H1 (cell line): ENCODE data around the gene IP6K3. TPM values are rescaled to one million over a fixed set of nuclear protein-coding genes. Genes with fewer than 3 reads are reported as not detected.

Experiments used
- CTCF ChIA-PET: fragments of 300-600 bp; sonication (Branson Sonifier 250); formaldehyde crosslinking; loops from one replicate; lab custom pipeline; 2021; ENCODE audit not compliant: partially characterized antibody; lab: Charles Lee
- POLR2A ChIA-PET: fragments of 300-600 bp; sonication (Branson Sonifier 250); formaldehyde crosslinking; loops from one replicate; lab custom pipeline; 2021; ENCODE audit warnings: inconsistent platforms; ENCODE audit not compliant: partially characterized antibody; lab: Charles Lee
- DNase-seq, 2 experiments: peaks; one replicate each; pipeline versions ENCODE4 v3.0.0 to v3.0.0-alpha.2; 2010 to 2022; ENCODE audit warnings: low spot score in 2 of 2, low read depth in 1 of 2, mixed read lengths in 1 of 2
- FAIRE-seq: peaks from 2 replicates; lab custom pipeline; 2011; peaks lifted over from hg19 to GRCh38; lab: Jason Lieb, UNC
- H2AFZ ChIP-seq: 2 replicates; pipeline ENCODE4 v1.8.1; 2012; ENCODE audit warnings: low read length, inconsistent platforms
- H2AK5ac ChIP-seq: 2 replicates; pipeline ENCODE4 v1.6.1; 2013; ENCODE audit warnings: low read depth, low read length
- H2BK120ac ChIP-seq: replicated peaks from 2 replicates; pipeline ENCODE3; 2013; ENCODE audit warnings: low read depth, low read length, inconsistent platforms
- H2BK12ac ChIP-seq: 2 replicates; pipeline ENCODE4 v1.6.1; 2013; ENCODE audit warnings: low read depth, low read length
- H2BK15ac ChIP-seq: 2 replicates; pipeline ENCODE4 v1.6.1; 2013; ENCODE audit warnings: low read length
- H2BK20ac ChIP-seq: 2 replicates; pipeline ENCODE4 v1.6.1; 2013; ENCODE audit warnings: low read length
- H2BK5ac ChIP-seq: 2 replicates; pipeline ENCODE4 v1.6.1; 2013; ENCODE audit warnings: low read depth, low read length
- H3K14ac ChIP-seq: 2 replicates; pipeline ENCODE4 v1.6.1; 2013; ENCODE audit warnings: inconsistent platforms; ENCODE audit not compliant: insufficient read length
- H3K18ac ChIP-seq: 2 replicates; pipeline ENCODE4 v1.6.1; 2013; ENCODE audit warnings: low read length; ENCODE audit errors: extremely low read depth
- H3K23ac ChIP-seq: 2 replicates; pipeline ENCODE4 v1.6.1; 2013; ENCODE audit warnings: inconsistent platforms; ENCODE audit not compliant: insufficient read length
- H3K23me2 ChIP-seq: 2 replicates; pipeline ENCODE4 v1.6.1; 2013; ENCODE audit warnings: low read depth, low read length
- H3K27ac ChIP-seq: 2 replicates; pipeline ENCODE4 v1.6.1; 2011; ENCODE audit warnings: low read depth, low read length, inconsistent platforms
- H3K27me3 ChIP-seq, 4 experiments: replicated peaks in 1 of 4; 1 replicate in 1 of 4; 2 replicates in 3 of 4; pipeline versions ENCODE4 v1.6.1 to v1.8.1; 2011 to 2013; ENCODE audit warnings: low read length in 3 of 4, mild to moderate bottlenecking in 3 of 4, inconsistent platforms in 2 of 4, mixed read lengths in 2 of 4, moderate library complexity in 1 of 4; ENCODE audit not compliant: control insufficient read depth in 3 of 4, insufficient read depth in 3 of 4; ENCODE audit errors: extremely low read depth in 1 of 4
- H3K36me3 ChIP-seq, 4 experiments: 2 replicates each; pipeline versions ENCODE4 v1.6.1 to v1.8.1; 2011 to 2013; ENCODE audit warnings: mild to moderate bottlenecking in 4 of 4, low read length in 3 of 4, moderate library complexity in 2 of 4, control low read depth in 1 of 4, inconsistent platforms in 1 of 4; ENCODE audit not compliant: insufficient read depth in 4 of 4, control insufficient read depth in 2 of 4
- H3K4ac ChIP-seq: replicated peaks from 2 replicates; pipeline ENCODE3; 2013; ENCODE audit warnings: low read length, low read depth, mixed read lengths, inconsistent platforms; ENCODE audit not compliant: insufficient read length
- H3K4me1 ChIP-seq, 4 experiments: replicated peaks in 1 of 4; 1 replicate in 1 of 4; 2 replicates in 3 of 4; pipeline versions ENCODE4 v1.6.1 to v1.8.1; 2011 to 2013; ENCODE audit warnings: low read length in 3 of 4, inconsistent platforms in 2 of 4, mixed read lengths in 1 of 4; ENCODE audit not compliant: insufficient read depth in 4 of 4, control insufficient read depth in 3 of 4
- H3K4me2 ChIP-seq, 2 experiments: 2 replicates each; pipeline versions ENCODE4 v1.6.1 to v1.8.1; 2011 to 2013; ENCODE audit warnings: low read depth in 2 of 2, low read length in 2 of 2, control low read depth in 1 of 2, inconsistent platforms in 1 of 2, mild to moderate bottlenecking in 1 of 2; ENCODE audit not compliant: insufficient read depth in 1 of 2
- H3K4me3 ChIP-seq, 4 experiments: fragments of 200-600, 300-600 bp in 1 of 4; sonication (generic), shearing (Covaris generic), sonication (Bioruptor Twin) in 1 of 4; 2 replicates each; pipeline versions ENCODE4 v1.5.1 to v1.8.1; 2011 to 2016; ENCODE audit warnings: low read length in 4 of 4, low read depth in 3 of 4, control low read depth in 2 of 4, inconsistent platforms in 2 of 4, mild to moderate bottlenecking in 2 of 4, mixed read lengths in 1 of 4, moderate library complexity in 1 of 4; ENCODE audit not compliant: insufficient read depth in 2 of 4; ENCODE audit errors: extremely low read depth in 1 of 4
- H3K56ac ChIP-seq: replicated peaks from 2 replicates; pipeline ENCODE3; 2013; ENCODE audit warnings: low read depth, mild to moderate bottlenecking, mixed read lengths, low read length, inconsistent platforms; ENCODE audit not compliant: insufficient read length
- H3K79me1 ChIP-seq: 2 replicates; pipeline ENCODE4 v1.6.1; 2013; ENCODE audit warnings: low read depth, low read length, control low read depth
- H3K79me2 ChIP-seq, 2 experiments: 2 replicates each; pipeline versions ENCODE4 v1.6.1 to v1.8.1; 2012 to 2013; ENCODE audit warnings: low read length in 2 of 2, mild to moderate bottlenecking in 2 of 2, inconsistent platforms in 1 of 2; ENCODE audit not compliant: insufficient read depth in 2 of 2, control insufficient read depth in 1 of 2
- H3K9ac ChIP-seq, 4 experiments: replicated peaks in 1 of 4; 1 replicate in 1 of 4; 2 replicates in 3 of 4; pipeline versions ENCODE4 v1.6.1 to v1.8.1; 2011 to 2013; ENCODE audit warnings: low read depth in 3 of 4, low read length in 3 of 4, control low read depth in 2 of 4, mild to moderate bottlenecking in 2 of 4, moderate library complexity in 2 of 4, inconsistent platforms in 1 of 4; ENCODE audit errors: extremely low read depth in 1 of 4
- H3K9me3 ChIP-seq, 2 experiments: 2 replicates each; pipeline versions ENCODE4 v1.6.1 to v1.8.1; 2012 to 2013; ENCODE audit warnings: mild to moderate bottlenecking in 2 of 2, moderate library complexity in 2 of 2, control low read depth in 1 of 2, inconsistent platforms in 1 of 2, low read depth in 1 of 2, low read length in 1 of 2, mixed read lengths in 1 of 2; ENCODE audit not compliant: insufficient read depth in 2 of 2
- H4K20me1 ChIP-seq, 2 experiments: replicated peaks in 1 of 2; 2 replicates each; pipeline versions ENCODE3 to v1.8.1; 2011 to 2013; ENCODE audit warnings: inconsistent platforms in 2 of 2, low read length in 2 of 2, mild to moderate bottlenecking in 1 of 2; ENCODE audit not compliant: insufficient read depth in 2 of 2, control insufficient read depth in 1 of 2
- H4K5ac ChIP-seq: 2 replicates; pipeline ENCODE4 v1.6.1; 2013; ENCODE audit warnings: low read length, low read depth, mixed read lengths, inconsistent platforms; ENCODE audit not compliant: insufficient read length
- H4K8ac ChIP-seq: 2 replicates; pipeline ENCODE4 v1.8.0; 2013; ENCODE audit warnings: mild to moderate bottlenecking, moderate library complexity, low read length, inconsistent platforms; ENCODE audit not compliant: insufficient read depth; ENCODE audit errors: extremely low read depth
- H4K91ac ChIP-seq: replicated peaks from 2 replicates; pipeline ENCODE3; 2013; ENCODE audit warnings: low read length, mixed read lengths, inconsistent platforms; ENCODE audit not compliant: insufficient read length
- CBX8 ChIP-seq: fragments of 300-800, 300-1000 bp; sonication (generic); IDR thresholded peaks from 2 replicates; pipeline ENCODE4 v1.7.1; 2016; ENCODE audit warnings: low read depth, low read length, borderline replicate concordance
- GTF2F1 ChIP-seq: IDR thresholded peaks from 2 replicates; pipeline ENCODE4 v1.6.1; 2012; ENCODE audit warnings: low read depth, low read length, improper control_type of control experiment, borderline replicate concordance
- YY1 ChIP-seq: IDR thresholded peaks from 2 replicates; pipeline ENCODE4 v1.6.1; 2011; ENCODE audit warnings: low read depth, mild to moderate bottlenecking, low read length
- WGBS, 2 experiments: shearing (Covaris generic) in 1 of 2; methylation state at CpG; one replicate each; pipeline versions ENCODE4 v1.1.6 to v1.1.7; 2013 to 2015; ENCODE audit warnings: low lambda C conversion rate in 2 of 2, mixed read lengths in 2 of 2, inconsistent platforms in 1 of 2, low coverage in 1 of 2, missing lambda C conversion rate in 1 of 2; ENCODE audit not compliant: insufficient replicate concordance in 2 of 2, insufficient coverage in 1 of 2, insufficient read length in 1 of 2; ENCODE audit errors: extremely low coverage in 1 of 2, missing lambda C conversion rate in 1 of 2; 5-methylcytosine and 5-hydroxymethylcytosine counted together
- polyA plus RNA-seq, 7 experiments: library from polyadenylated mRNA; depleted of rRNA in 3 of 7; stranded (reverse) in 5 of 7; unstranded in 2 of 7; fragments of >200 nt in 5 of 7; fragments of 200-250 nt in 2 of 7; gene quantifications; 1 replicate in 5 of 7; 2 replicates in 1 of 7; 4 replicates in 1 of 7; pipeline versions ENCODE4 v1.2.1 to v1.2.3, GENCODE V29; 2011 to 2013; ENCODE audit warnings: missing spikeins in 2 of 7, mixed read lengths in 2 of 7
- total RNA-seq: library from RNA; stranded (reverse); fragmentation: NEBNext Ultra II Directional; extraction: Animal tissue kit (Norgen Biotek cat#: 25700); gene quantifications from 2 replicates; pipeline ENCODE4 v1.2.1, GENCODE V29; 2021

IP6K3 gene
- total and polyA plus RNA-seq, 2 of the 8 experiments (the other 6 are each of a cell fraction or from before 2014, with no cell fraction given) = 0.22 to 0.73 TPM

- Histone ChIP-seq H3K4me3 (no peak overlapping the region), H2BK20ac (no peak overlapping the region), H3K4ac (no peak overlapping the region), H2AFZ (no peak overlapping the region), H3K36me3 (peaks cover 9 to 32% (median 20%) of the 10 kb centered on the region in 4 experiments), H4K5ac (no peak overlapping the region), H2BK120ac (no peak overlapping the region), H3K27me3 (no peaks in the 10 kb centered on the region), H3K4me1 (peaks cover 0 to 10% (median 6%) of the 10 kb centered on the region in 4 experiments; a peak in 4 of 7 replicates), H4K20me1 (peaks cover 8 to 17% of the 10 kb centered on the region in 2 experiments), H3K56ac (no peak overlapping the region), H3K14ac (no peak overlapping the region), H2BK12ac (no peak overlapping the region), H4K8ac (no peak overlapping the region; the same call in 1 of the 2 replicates), H3K18ac (no peak overlapping the region), H3K79me1 (peaks cover 21% of the 10 kb centered on the region), H3K4me2 (no peak overlapping the region), H4K91ac (no peak overlapping the region), H3K79me2 (peaks cover 0 to 15% of the 10 kb centered on the region in 2 experiments; a peak in 2 of 4 replicates), H3K9ac (no peak overlapping the region; a peak in 1 of 7 replicates), H2BK15ac (no peak overlapping the region), H3K27ac (no peak overlapping the region), H3K23ac (no peak overlapping the region), H3K9me3 (no peaks in the 10 kb centered on the region), H3K23me2 (peaks cover 2% of the 10 kb centered on the region; the same call in 1 of the 2 replicates), H2AK5ac (no peak overlapping the region), H2BK5ac (no peak overlapping the region)
- FAIRE-seq (no peak), DNase-seq (no peak)
- WGBS, 2 experiments = 82% methylated on average over 16 of the region's 16 CpGs; no CpG with 5 or more reads in 1 of the 2 experiments
- POLR2A ChIA-PET = interaction anchor here (1.0 to 2.4 kb wide), 7 partner anchors 9 to 119 kb away, joined by 3 to 7 read pairs (median 3); no protein-coding TSS in a partner anchor
- CTCF ChIA-PET = interaction anchor here (0.8 to 1.9 kb wide), 8 partner anchors 34 to 320 kb away, joined by 3 to 5 read pairs (median 3); no protein-coding TSS in a partner anchor
- TF ChIP-seq GTF2F1 = no peak
- TF ChIP-seq YY1 = no peak
- TF ChIP-seq CBX8 = no peak
Observed at GRCh38 chr6:33705955-33706725, 40.6 kb downstream of the IP6K3 start.
